Hypothalamus (tissue), 51 donors: ENCODE data around the gene C19orf44.
"Not testable (repeated sequence)": the region's sequence is repeated elsewhere in the genome, so short reads cannot be mapped to it uniquely, and the experiment has no call there.

ENCODE experiments used
- DNase-seq, 51 donors: peaks; one replicate each; lab custom pipeline; 2025; lab: John Stamatoyannopoulos, UW

C19orf44 gene

DNA sequence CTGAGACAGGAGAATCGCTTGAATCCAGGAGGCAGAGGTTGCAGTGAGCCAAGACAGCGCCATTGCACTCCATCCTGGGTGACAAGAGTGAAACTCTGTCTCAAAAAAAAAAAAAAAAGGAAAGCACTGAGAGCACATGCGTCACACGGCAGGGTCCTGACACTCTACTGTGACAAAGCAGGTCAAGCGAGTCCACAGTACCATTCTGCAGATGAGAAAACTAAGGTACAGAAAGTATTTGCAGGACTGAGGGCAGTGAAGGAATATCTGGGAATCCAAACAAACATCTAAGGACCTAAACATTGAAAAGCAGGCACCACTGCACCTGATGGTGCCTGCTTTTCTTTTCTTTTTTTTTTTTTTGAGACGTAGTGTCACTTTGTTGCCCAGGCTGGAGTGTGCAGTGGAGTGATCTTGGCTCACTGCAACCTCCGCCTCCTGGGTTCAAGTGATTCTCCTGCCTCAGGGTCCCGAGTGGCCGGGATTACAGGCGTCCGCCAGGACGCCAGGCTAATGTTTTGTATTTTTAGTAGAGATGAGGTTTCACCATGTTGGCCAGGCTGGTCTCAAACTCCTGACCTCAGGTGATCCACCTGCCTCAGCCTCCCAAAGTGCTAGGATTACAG lies 29.3 kb upstream of the C19orf44 start:
- DNase-seq, result not testable (repeated sequence)

DNA sequence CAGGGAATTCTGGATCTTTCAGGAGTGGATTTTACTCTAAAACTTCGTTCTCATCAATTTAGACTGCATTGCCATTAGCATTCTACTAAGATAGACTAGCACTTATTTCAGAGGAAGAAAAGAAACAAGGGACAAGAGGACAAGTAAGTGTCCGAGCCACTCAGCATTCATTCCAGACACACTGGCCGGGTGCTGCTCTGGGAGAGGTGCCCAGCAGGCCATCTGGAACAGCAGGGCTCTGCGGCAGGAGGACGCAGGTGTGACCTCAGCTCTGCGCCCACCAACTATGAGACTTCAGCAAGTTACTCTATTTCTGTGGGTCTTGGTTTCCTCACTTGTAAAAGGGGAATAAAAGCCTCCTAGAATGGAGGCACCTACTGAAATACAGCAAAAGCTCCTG lies 28.6 kb upstream of the C19orf44 start:
- peak in 29 of 51 donors; percentile 16 to 83 (median 40) for DNase-seq

DNA sequence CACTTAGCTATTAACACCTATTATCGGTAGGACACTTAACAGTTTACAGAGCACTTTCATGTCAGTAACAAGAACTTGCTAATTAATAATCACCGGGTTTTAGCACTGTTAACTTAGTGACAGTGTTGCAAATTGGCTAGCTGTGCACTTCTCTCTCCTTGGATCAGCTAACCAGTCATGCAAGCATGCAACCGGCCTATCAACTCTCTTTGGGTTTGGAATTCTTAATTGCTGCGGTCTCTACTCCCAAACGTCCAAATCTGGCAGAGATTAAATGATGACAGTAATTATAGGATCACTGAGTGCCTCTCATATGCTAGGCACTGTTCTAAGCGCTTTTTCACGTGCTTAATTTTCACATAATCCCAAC lies 25.7 kb upstream of the C19orf44 start:
- no peak for DNase-seq

- peak in 17 of 51 donors; percentile 14 to 44 (median 29) for DNase-seq
These were observed 25.0 kb upstream of the C19orf44 start for GRCh38 chr19:16470911-16471811.

- not testable (repeated sequence) for DNase-seq
These were observed 23.7 kb upstream of the C19orf44 start for GRCh38 chr19:16472559-16472899.

DNA sequence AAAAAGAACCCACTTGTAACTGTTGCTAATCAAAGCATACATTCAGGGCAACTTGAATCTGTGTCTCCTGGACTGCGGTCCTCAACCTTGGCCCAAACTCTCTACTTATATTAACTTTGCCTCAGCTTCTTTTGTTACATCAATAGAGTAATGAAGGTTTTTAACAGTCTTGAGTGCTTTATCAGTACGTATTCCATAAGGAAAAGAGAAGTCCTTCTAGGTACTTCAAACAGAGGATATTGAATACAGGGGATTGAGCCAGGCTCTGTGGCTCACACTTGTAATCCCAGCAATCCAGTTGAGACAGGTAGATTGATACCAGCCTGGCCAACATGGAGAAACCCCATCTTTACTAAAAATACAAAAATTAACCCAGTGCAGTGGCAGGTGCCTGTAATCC lies 23.2 kb upstream of the C19orf44 start:
- no peak for DNase-seq

- DNase-seq, result no peak
These were observed 22.3 kb upstream of the C19orf44 start for GRCh38 chr19:16473875-16474392.

- DNase-seq, result no peak
These were observed 19.8 kb upstream of the C19orf44 start for GRCh38 chr19:16476401-16476800.

GRCh38 chr19:16477311-16477710 lies 18.9 kb upstream of the C19orf44 start:
- DNase-seq, result no peak

- DNase-seq, result no peak
These were observed 13.4 kb upstream of the C19orf44 start for GRCh38 chr19:16482745-16483144.

- DNase-seq, result not testable (repeated sequence)
These were observed 9.7 kb upstream of the C19orf44 start for GRCh38 chr19:16486476-16486875.

DNA sequence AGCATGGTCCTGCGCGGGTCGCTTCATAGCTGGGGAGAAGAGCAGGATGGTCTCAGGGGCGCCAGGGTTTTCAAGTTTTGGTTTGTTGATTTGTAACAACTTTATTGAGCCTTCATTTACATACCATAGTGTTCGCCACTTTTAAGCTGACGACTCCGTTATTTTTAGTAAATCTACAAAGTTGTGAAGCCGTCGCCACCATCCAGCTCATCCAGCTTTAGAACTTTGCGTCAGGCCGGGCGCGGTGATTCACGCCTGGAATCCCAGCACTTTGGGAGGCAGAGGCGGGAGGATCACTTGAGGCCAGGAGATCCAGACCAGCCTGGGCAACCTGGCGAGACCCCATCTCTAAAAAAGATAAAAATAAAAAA lies 404 bp downstream of the C19orf44 start:
- DNase-seq, result peak in 5 of 51 donors; percentile 19 to 58 (median 31)

GRCh38 chr19:16497042-16497441 lies 848 bp downstream of the C19orf44 start:
- no peak for DNase-seq

- no peak for DNase-seq
These were observed 1.6 kb downstream of the C19orf44 start for GRCh38 chr19:16497837-16498236.

DNA sequence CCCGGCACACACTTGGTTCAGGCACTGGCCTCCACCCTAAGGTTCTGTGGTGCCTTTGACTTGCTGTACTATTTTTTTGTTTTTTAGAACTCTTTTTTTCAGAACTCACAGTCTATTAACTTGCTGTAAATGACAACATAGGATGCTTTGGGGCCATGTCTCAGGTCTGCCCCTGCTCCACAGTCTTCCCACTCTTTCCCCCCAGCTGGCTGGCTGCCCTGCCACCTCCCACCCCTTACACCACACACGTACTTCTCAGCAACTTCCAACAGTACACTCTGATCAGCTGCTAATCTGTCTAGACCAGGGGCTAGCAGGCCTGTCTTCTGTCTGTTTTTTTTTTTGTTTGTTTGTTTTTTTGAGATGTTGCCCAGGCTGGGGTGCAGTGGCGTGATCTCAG lies 8.1 kb downstream of the C19orf44 start:
- no peak for DNase-seq

DNA sequence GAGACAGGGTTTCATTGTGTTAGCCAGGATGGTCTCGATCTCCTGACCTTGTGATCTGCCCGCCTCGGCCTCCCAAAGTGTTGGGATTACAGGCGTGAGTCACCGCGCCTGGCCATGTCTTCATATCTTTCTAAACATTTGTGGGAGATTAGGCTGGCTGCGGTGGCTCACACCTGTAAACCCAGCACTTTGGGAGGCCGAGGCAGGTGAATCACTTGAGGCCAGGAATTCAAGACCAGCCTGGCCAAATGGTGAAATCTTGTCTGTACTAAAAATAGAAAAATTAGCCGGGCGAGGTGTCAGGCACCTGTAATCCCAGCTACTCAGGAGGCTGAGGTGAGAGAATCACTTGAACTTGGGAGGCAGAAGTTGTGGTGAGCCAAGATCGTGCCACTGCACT lies 10.0 kb downstream of the C19orf44 start:
- DNase-seq, result not testable (repeated sequence)

GRCh38 chr19:16506961-16507360 lies 10.8 kb downstream of the C19orf44 start:
- no peak for DNase-seq

DNA sequence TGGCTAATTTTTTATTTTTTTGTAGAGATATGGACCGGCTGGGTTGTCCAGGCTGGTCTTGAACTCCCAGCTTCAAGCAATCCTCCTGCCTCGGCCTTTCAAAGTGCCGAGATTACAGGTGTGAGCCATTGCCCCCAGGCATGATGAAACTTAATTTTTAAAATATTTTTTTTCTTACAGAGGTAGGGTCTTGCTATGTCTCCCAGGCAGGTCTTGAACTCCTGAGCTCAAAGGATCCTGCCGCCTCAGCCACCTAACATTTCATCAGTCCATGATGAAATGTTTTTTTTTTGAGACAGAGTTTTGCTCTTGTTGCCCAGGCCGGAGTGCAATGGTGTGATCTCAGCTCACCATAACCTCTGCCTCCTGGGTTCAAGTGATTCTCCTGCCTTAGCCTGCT lies 12.4 kb downstream of the C19orf44 start:
- no peak for DNase-seq

- DNase-seq, result peak in 48 of 51 donors; percentile 4 to 86 (median 56)
These were observed 13.2 kb downstream of the C19orf44 start for GRCh38 chr19:16509141-16510061.

DNA sequence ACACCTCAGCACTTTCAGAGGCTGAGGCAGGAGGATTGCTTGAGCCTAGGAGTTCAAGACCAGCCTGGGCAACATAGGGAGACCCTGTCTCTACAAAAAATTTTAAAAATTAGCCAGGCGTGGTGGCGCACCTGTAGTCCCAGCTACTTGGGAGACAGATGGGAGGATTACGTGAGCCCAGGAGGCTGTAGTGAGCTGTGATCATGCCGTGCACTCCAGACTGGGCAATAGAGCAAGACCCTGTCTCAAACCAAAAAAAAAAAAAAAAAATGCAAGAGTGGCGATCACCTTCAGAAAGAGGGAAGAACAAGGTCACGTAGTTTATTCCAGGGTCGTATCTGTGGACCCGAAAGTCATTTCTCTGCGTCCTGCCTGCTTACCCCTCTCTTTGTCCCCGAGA lies 16.4 kb downstream of the C19orf44 start:
- DNase-seq, result not testable (repeated sequence)
